Endothelial cell of umbilical vein (primary cell): ENCODE data around the gene SPRY1. TPM values are rescaled to one million over a fixed set of nuclear protein-coding genes. Genes with fewer than 3 reads are reported as not detected.

Source experiments
- Bru-seq: library from RNA; stranded (reverse); fragments of 400-500 nt; gene quantifications from one replicate; lab custom pipeline; 2021; lab: Mats Ljungman, UMichigan
- BruChase-seq, 2 experiments: library from RNA; stranded (reverse); fragments of 400-500 nt; gene quantifications; one replicate each; lab custom pipeline; 2021; lab: Mats Ljungman, UMichigan
- BruUV-seq: library from RNA; stranded (reverse); fragments of 400-500 nt; replicated peaks from 2 replicates; lab custom pipeline; 2021; lab: Mats Ljungman, UMichigan
- CTCF ChIA-PET: fragments of 300-600, 350-600 bp; sonication (Branson Sonifier 250); formaldehyde crosslinking; loops from one replicate; lab custom pipeline; 2021; ENCODE audit warnings: antibody characterized with exemption, inconsistent platforms; lab: Charles Lee
- POLR2A ChIA-PET: fragments of 300-600, 350-600 bp; sonication (Branson Sonifier 250); formaldehyde crosslinking; loops from one replicate; lab custom pipeline; 2021; ENCODE audit warnings: antibody characterized with exemption, inconsistent platforms; lab: Charles Lee
- DNase-seq: peaks from one replicate; pipeline ENCODE4 v3.0.0-alpha.2; 2011; ENCODE audit warnings: low read depth, low spot score
- FAIRE-seq: peaks from 2 replicates; lab custom pipeline; 2011; peaks lifted over from hg19 to GRCh38; lab: Jason Lieb, UNC
- H2AFZ ChIP-seq: 2 replicates; pipeline ENCODE4 v1.6.0; 2012; ENCODE audit warnings: low read depth, low read length, control low read depth, inconsistent platforms
- H3K27ac ChIP-seq: 2 replicates; pipeline ENCODE4 v1.5.1; 2011; ENCODE audit warnings: low read depth, mild to moderate bottlenecking, control low read depth, low read length, moderate library complexity; ENCODE audit not compliant: insufficient read depth
- H3K27me3 ChIP-seq, 2 experiments: 2 replicates each; pipeline versions ENCODE4 v1.6.0 to v1.6.1; 2011; ENCODE audit warnings: low read length in 2 of 2, mixed read lengths in 1 of 2; ENCODE audit not compliant: control insufficient read depth in 2 of 2, insufficient read depth in 2 of 2
- H3K36me3 ChIP-seq, 2 experiments: 2 replicates in 1 of 2; 3 replicates in 1 of 2; pipeline ENCODE4 v1.5.1; 2011; ENCODE audit warnings: low read length in 2 of 2, mild to moderate bottlenecking in 1 of 2, moderate library complexity in 1 of 2; ENCODE audit not compliant: control insufficient read depth in 2 of 2, insufficient read depth in 2 of 2; ENCODE audit errors: extremely low read depth in 1 of 2
- H3K4me1 ChIP-seq: 3 replicates; pipeline ENCODE4 v1.5.1; 2011; ENCODE audit warnings: mild to moderate bottlenecking, low read length; ENCODE audit not compliant: control insufficient read depth, insufficient read depth; ENCODE audit errors: extremely low read depth
- H3K4me2 ChIP-seq: 2 replicates; pipeline ENCODE4 v1.6.1; 2011; ENCODE audit warnings: low read length, control low read depth, mixed read lengths; ENCODE audit not compliant: insufficient read depth
- H3K4me3 ChIP-seq, 3 experiments: fragments of 200-600 bp in 1 of 3; sonication (generic), shearing (Covaris generic) in 1 of 3; replicated peaks in 1 of 3; 2 replicates each; pipeline ENCODE4 v1.5.1; 2011 to 2016; ENCODE audit warnings: control low read depth in 3 of 3, low read length in 3 of 3, mild to moderate bottlenecking in 2 of 3, inconsistent platforms in 1 of 3, low read depth in 1 of 3, moderate library complexity in 1 of 3; ENCODE audit not compliant: insufficient read depth in 1 of 3
- H3K79me2 ChIP-seq: 2 replicates; pipeline ENCODE4 v1.6.0; 2012; ENCODE audit warnings: low read length, inconsistent platforms; ENCODE audit not compliant: control insufficient read depth, insufficient read depth
- H3K9ac ChIP-seq: replicated peaks from 2 replicates; pipeline ENCODE3; 2011; ENCODE audit warnings: low read length, control low read depth; ENCODE audit not compliant: insufficient read depth; ENCODE audit errors: extremely low read depth
- H3K9me1 ChIP-seq: replicated peaks from 3 replicates; pipeline ENCODE4 v1.6.0; 2011; ENCODE audit warnings: mild to moderate bottlenecking, low read length; ENCODE audit not compliant: control insufficient read depth, insufficient read depth; ENCODE audit errors: extremely low read depth
- H3K9me3 ChIP-seq: replicated peaks from 2 replicates; pipeline ENCODE4 v1.5.1; 2012; ENCODE audit warnings: low read length, inconsistent platforms; ENCODE audit not compliant: control insufficient read depth, insufficient read depth
- H4K20me1 ChIP-seq: replicated peaks from 2 replicates; pipeline ENCODE3; 2011; ENCODE audit warnings: mild to moderate bottlenecking, low read length; ENCODE audit not compliant: control insufficient read depth, insufficient read depth; ENCODE audit errors: extremely low read depth
- EZH2 ChIP-seq: IDR thresholded peaks from 2 replicates; pipeline ENCODE4 v1.6.1; 2012; ENCODE audit warnings: borderline replicate concordance, low read depth, mild to moderate bottlenecking, moderate library complexity, low read length, inconsistent platforms; ENCODE audit not compliant: severe bottlenecking
- GATA2 ChIP-seq: IDR thresholded peaks from 2 replicates; pipeline ENCODE4 v1.7.0; 2011; ENCODE audit warnings: low read depth, mild to moderate bottlenecking, moderate library complexity, mixed read lengths, low read length; ENCODE audit not compliant: insufficient read length, insufficient read depth
- JUN ChIP-seq: IDR thresholded peaks from 2 replicates; pipeline ENCODE4 v1.6.1; 2011; ENCODE audit warnings: borderline replicate concordance, low read depth; ENCODE audit not compliant: insufficient read length, insufficient read depth
- MYC ChIP-seq: IDR thresholded peaks from one replicate; pipeline ENCODE4 v1.6.1; 2011; ENCODE audit warnings: mild to moderate bottlenecking, low read depth, low read length
- POLR2A ChIP-seq: IDR thresholded peaks from 2 replicates; pipeline ENCODE4 v1.6.1; 2012; ENCODE audit warnings: low read depth, mild to moderate bottlenecking, control low read depth, low read length
- POLR2AphosphoS5 ChIP-seq: IDR thresholded peaks from 2 replicates; pipeline ENCODE4 v1.6.1; 2012; ENCODE audit warnings: low read depth, mild to moderate bottlenecking, control low read depth, low read length, moderate library complexity; ENCODE audit not compliant: insufficient read depth
- dilution Hi-C: fragments of 300-500 bp; cut with MboI; formaldehyde crosslinking; loops from one replicate; pipeline ENCODE4 v1.15.0; 2019; ENCODE audit warnings: low sequenced_read_pairs; ENCODE audit not compliant: extremely low pct_ligation_motif_present
- intact Hi-C: fragments of 100-400 bp; cut with micrococcal nuclease; formaldehyde crosslinking; loops from one replicate; pipeline ENCODE4 v1.10.0; 2022
- long read RNA-seq: library from polyadenylated mRNA; stranded (forward); transcript quantifications from one replicate; pipeline ENCODE4 v2.0.0, GENCODE V29; 2021
- polyA minus RNA-seq, 3 experiments: library from RNA; depleted of rRNA, polyadenylated mRNA; stranded (reverse); fragments of >200 nt; gene quantifications; 1 replicate in 1 of 3; 2 replicates in 2 of 3; pipeline ENCODE4 v1.2.3, GENCODE V29; 2011
- polyA plus RNA-seq, 4 experiments: library from polyadenylated mRNA; depleted of rRNA in 3 of 4; stranded (reverse) in 3 of 4; unstranded in 1 of 4; fragments of >200 nt; gene quantifications; 2 replicates each; pipeline versions ENCODE4 v1.2.1 to v1.2.3, GENCODE V29; 2011 to 2012; ENCODE audit warnings: missing spikeins in 1 of 4
- total RNA-seq: library from RNA; stranded (reverse); gene quantifications from 2 replicates; pipeline ENCODE4 v1.2.3, GENCODE V29; 2021
- TF ChIP-seq, protein P1 (sequence below): IDR thresholded peaks from 2 replicates; pipeline ENCODE4 v1.6.1; 2011; ENCODE audit not compliant: insufficient read depth, insufficient read length
- TF ChIP-seq, protein P2 (sequence below), 2 donors: IDR thresholded peaks; 1 replicate in 1 of 2; 2 replicates in 1 of 2; pipeline ENCODE4 v1.5.1; 2011; ENCODE audit warnings: low read length in 2 of 2, mild to moderate bottlenecking in 2 of 2, moderate library complexity in 2 of 2, control low read depth in 1 of 2, inconsistent platforms in 1 of 2, low read depth in 1 of 2; ENCODE audit not compliant: insufficient read depth in 1 of 2; ENCODE audit errors: extremely low read depth in 1 of 2

Gene SPRY1, protein sequence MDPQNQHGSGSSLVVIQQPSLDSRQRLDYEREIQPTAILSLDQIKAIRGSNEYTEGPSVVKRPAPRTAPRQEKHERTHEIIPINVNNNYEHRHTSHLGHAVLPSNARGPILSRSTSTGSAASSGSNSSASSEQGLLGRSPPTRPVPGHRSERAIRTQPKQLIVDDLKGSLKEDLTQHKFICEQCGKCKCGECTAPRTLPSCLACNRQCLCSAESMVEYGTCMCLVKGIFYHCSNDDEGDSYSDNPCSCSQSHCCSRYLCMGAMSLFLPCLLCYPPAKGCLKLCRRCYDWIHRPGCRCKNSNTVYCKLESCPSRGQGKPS
- total RNA-seq = 43.7 and 59.6 TPM in 2 replicates
- 12.5 and 14.1 TPM in 2 replicates for polyA plus RNA-seq
- 7.7 and 9.2 TPM in 2 replicates for polyA plus RNA-seq (2011; cell fraction: cytosol; rRNA removed)
- polyA plus RNA-seq (2011; cell fraction: nucleus; rRNA removed) = 13.9 and 17.0 TPM in 2 replicates
- 5.0 and 5.8 TPM in 2 replicates for polyA plus RNA-seq (2012)
- 18.6 and 19.6 TPM in 2 replicates for polyA minus RNA-seq
- not detected for polyA minus RNA-seq (2011; cell fraction: cytosol; rRNA and poly(A)+ RNA removed)
- 20.7 and 22.4 TPM in 2 replicates for polyA minus RNA-seq (2011; cell fraction: nucleus; rRNA and poly(A)+ RNA removed)
- Bru-seq, nascent RNA = percentile 97 among the genes with signal in this experiment
- percentile 51 among the genes with signal in this experiment for BruChase-seq, experiment 1, labeled RNA remaining after a 6-hour chase
- BruChase-seq, experiment 2, labeled RNA remaining after a 2-hour chase = percentile 69 among the genes with signal in this experiment
- long read RNA-seq, transcript SPRY1-204 (2 exons, 1,012 nt) = major isoform, 7 of 49 reads
- long read RNA-seq, partial matches to known transcripts = 0 of 49 reads
- long read RNA-seq, other reads (novel, unspliced or antisense) = 39 of 49 reads

DNA sequence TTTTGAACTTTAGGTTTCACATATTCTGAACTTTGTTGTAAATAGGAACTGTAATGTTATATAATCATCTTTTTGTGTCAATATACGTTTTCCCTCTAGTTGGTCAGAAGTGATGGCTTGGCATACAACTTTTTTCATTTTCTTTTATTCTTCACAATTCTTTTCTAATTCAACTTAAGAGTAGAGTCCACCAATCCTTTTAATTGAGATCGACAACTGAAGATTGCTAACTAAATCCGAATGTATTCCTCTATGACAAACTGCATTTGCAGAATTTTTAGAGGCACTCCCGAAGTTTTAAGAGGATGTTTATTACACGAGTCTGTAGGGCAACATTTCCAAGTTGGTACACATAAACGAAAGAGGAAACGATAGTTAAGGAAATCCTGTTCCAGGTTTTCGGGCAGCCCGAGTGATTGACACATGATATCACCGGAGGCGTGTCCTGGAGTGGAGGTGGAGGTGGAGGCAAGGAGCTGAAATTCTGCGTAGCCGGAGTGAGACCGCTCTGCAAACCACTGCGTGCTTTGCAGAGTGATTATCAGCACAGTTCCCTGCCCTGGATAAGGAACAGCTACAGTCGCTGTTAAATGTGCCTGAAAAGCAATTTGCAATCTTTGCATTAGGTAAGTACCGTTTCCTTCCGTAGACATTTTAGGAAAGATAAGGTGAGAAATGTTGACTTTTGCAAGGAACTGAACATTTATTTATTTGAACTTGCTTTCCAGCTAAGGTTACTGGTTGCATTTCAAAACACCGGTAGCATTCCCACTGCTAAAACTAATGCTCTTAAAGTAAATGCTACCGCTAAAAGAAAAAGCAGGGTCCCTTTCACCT lies at the start of gene SPRY1:
SPRY1 (plus strand) TSS at position 489 of the 837 bp plus-strand sequence. CDS start 4,797 bp downstream, outside the sequence.
- ChIA-PET POLR2A (interaction anchor here (1.0 kb wide), 1 partner anchor 35 kb away, joined by 3 read pairs; no protein-coding TSS in a partner anchor), CTCF (interaction anchor here (0.8 to 2.3 kb wide), 13 partner anchors 9 to 294 kb away, joined by 3 to 16 read pairs (median 4); no protein-coding TSS in a partner anchor)
- H3K27ac ChIP-seq = peak within 1 kb of the TSS; percentile 53
- H2AFZ ChIP-seq = peak within 1 kb of the TSS; percentile 62
- H3K79me2 ChIP-seq = peaks cover 10% of the 10 kb centered on the region
- dilution Hi-C loops (no loop called here), intact Hi-C loops (loop anchor here (1.0 to 5.0 kb wide), 6 partner anchors 35 to 866 kb away; no protein-coding TSS in a partner anchor)
- FAIRE-seq (peak; percentile 90), DNase-seq (peak; percentile 89)
- H3K36me3 ChIP-seq = no peaks in the 10 kb centered on the region
- TF ChIP-seq JUN (peak; percentile 22), GATA2 (no peak), POLR2A (peak; percentile 68), EZH2 (no peak), MYC (no peak), POLR2AphosphoS5 (peak; percentile 37)
- TF ChIP-seq, protein P1, sequence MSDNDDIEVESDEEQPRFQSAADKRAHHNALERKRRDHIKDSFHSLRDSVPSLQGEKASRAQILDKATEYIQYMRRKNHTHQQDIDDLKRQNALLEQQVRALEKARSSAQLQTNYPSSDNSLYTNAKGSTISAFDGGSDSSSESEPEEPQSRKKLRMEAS = peak; percentile 31
- TF ChIP-seq, protein P2, sequence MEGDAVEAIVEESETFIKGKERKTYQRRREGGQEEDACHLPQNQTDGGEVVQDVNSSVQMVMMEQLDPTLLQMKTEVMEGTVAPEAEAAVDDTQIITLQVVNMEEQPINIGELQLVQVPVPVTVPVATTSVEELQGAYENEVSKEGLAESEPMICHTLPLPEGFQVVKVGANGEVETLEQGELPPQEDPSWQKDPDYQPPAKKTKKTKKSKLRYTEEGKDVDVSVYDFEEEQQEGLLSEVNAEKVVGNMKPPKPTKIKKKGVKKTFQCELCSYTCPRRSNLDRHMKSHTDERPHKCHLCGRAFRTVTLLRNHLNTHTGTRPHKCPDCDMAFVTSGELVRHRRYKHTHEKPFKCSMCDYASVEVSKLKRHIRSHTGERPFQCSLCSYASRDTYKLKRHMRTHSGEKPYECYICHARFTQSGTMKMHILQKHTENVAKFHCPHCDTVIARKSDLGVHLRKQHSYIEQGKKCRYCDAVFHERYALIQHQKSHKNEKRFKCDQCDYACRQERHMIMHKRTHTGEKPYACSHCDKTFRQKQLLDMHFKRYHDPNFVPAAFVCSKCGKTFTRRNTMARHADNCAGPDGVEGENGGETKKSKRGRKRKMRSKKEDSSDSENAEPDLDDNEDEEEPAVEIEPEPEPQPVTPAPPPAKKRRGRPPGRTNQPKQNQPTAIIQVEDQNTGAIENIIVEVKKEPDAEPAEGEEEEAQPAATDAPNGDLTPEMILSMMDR (IDR thresholded peaks at IDR 0.05; ENCODE audit: extremely low read depth in 1 of 2, insufficient read depth in 1 of 2, low read depth in 1 of 2, low read length in 2 of 2) = no peak
- no peaks in the 10 kb centered on the region for H4K20me1 ChIP-seq
- H3K27me3 ChIP-seq = no peaks in the 10 kb centered on the region
- peak within 1 kb of the TSS; percentile 84 for H3K9ac ChIP-seq
- peaks cover 15% of the 10 kb centered on the region for H3K4me1 ChIP-seq
- no TSS peak for BruUV-seq
- H3K4me3 ChIP-seq = peak within 1 kb of the TSS; percentile 27 to 84 (median 49)
- peak within 1 kb of the TSS; percentile 83 for H3K4me2 ChIP-seq
- no peaks in the 10 kb centered on the region for H3K9me1 ChIP-seq
- no peaks in the 10 kb centered on the region for H3K9me3 ChIP-seq
